Ammon's horn (tissue), 1 donor: ENCODE measurements around the gene TUBG1.

ENCODE experiments used
- DNase-seq: peaks from one replicate; pipeline ENCODE4 v3.0.0-alpha.2; 2016; ENCODE audit warnings: low spot score

TUBG1 gene

GRCh38 chr17:42609182-42609813 is at the start of gene TUBG1, which contains the start of gene RETREG3:
Gene TUBG1, plus strand, starts transcription at chr17:42609683. Its CDS starts 55 bp downstream, at chr17:42609738.
Gene RETREG3, minus strand, starts transcription at chr17:42609374. Its CDS starts 50 bp downstream, at chr17:42609324.
- peak; percentile 99 for DNase-seq

- DNase-seq = no peak
Observed at GRCh38 chr17:42560246-42560645, 49.2 kb upstream of the TUBG1 start.

- DNase-seq = peak; percentile 95
Observed at GRCh38 chr17:42561897-42562387, 47.5 kb upstream of the TUBG1 start, which contains the start of gene COASY. Gene COASY, plus strand, starts transcription at chr17:42562148. Its CDS starts 475 bp downstream, at chr17:42562623.

- no peak for DNase-seq
Observed at GRCh38 chr17:42562388-42563142, 46.9 kb upstream of the TUBG1 start.

- DNase-seq = no peak
Observed at GRCh38 chr17:42563143-42563509, 46.4 kb upstream of the TUBG1 start.

GRCh38 chr17:42563543-42563942 is 45.9 kb upstream of the TUBG1 start:
- DNase-seq = no peak

GRCh38 chr17:42563950-42564349 is 45.5 kb upstream of the TUBG1 start:
- no peak for DNase-seq

- DNase-seq = no peak
Observed at GRCh38 chr17:42564815-42565522, 44.5 kb upstream of the TUBG1 start.

- no peak for DNase-seq
Observed at GRCh38 chr17:42565523-42566214, 43.8 kb upstream of the TUBG1 start.

- no peak for DNase-seq
Observed at GRCh38 chr17:42566215-42566882, 43.1 kb upstream of the TUBG1 start.

GRCh38 chr17:42566883-42567573 is 42.5 kb upstream of the TUBG1 start, which contains the start of gene MLX:
Gene MLX, plus strand, starts transcription at chr17:42567100. Its CDS starts 25 bp downstream, at chr17:42567125.
- DNase-seq = peak; percentile 94

- no peak for DNase-seq
Observed at GRCh38 chr17:42568341-42569111, 41.0 kb upstream of the TUBG1 start.

- DNase-seq = no peak
Observed at GRCh38 chr17:42571435-42572225, 37.9 kb upstream of the TUBG1 start.

- DNase-seq = no peak
Observed at GRCh38 chr17:42573095-42573494, 36.4 kb upstream of the TUBG1 start.

- no peak for DNase-seq
Observed at GRCh38 chr17:42574463-42574862, 35.0 kb upstream of the TUBG1 start.

- DNase-seq = no peak
Observed at GRCh38 chr17:42577140-42577531, 32.3 kb upstream of the TUBG1 start.

GRCh38 chr17:42577532-42578281 is 31.8 kb upstream of the TUBG1 start, which contains the start of gene PSMC3IP:
Gene PSMC3IP, minus strand, starts transcription at chr17:42577729. Its CDS starts 43 bp downstream, at chr17:42577686.
- peak; percentile 96 for DNase-seq

- peak; percentile 76 for DNase-seq
Observed at GRCh38 chr17:42578282-42578869, 31.1 kb upstream of the TUBG1 start.
